Breast epithelium (tissue), 4 donors: Measurements from ENCODE around the gene LRG1. TPM values are rescaled to one million over a fixed set of nuclear protein-coding genes. Genes with fewer than 3 reads are reported as not detected.

Source experiments
- DNase-seq, 2 donors: peaks; one replicate each; pipeline ENCODE4 v3.0.0-alpha.2; 2019; ENCODE audit warnings: low spot score in 2 of 2
- H3K27ac ChIP-seq, 2 donors: fragments of 200-600 bp; sonication (generic) in 1 of 2; one replicate each; pipeline ENCODE4 v1.5.1; 2016 to 2019; ENCODE audit warnings: mild to moderate bottlenecking in 1 of 2
- H3K27me3 ChIP-seq, 2 donors: fragments of 200-600 bp; sonication (generic) in 1 of 2; one replicate each; pipeline versions ENCODE4 v1.5.1 to v1.6.0; 2017 to 2019; ENCODE audit warnings: control low read depth in 1 of 2, mild to moderate bottlenecking in 1 of 2
- H3K36me3 ChIP-seq: fragments of 200-600 bp; one replicate; pipeline ENCODE4 v1.5.1; 2019
- H3K4me1 ChIP-seq, 2 donors: fragments of 200-600 bp; sonication (generic); one replicate each; pipeline ENCODE4 v1.5.1; 2016 to 2019; ENCODE audit warnings: control low read depth in 1 of 2
- H3K4me3 ChIP-seq, 3 donors: fragments of 200-600 bp; sonication (generic); 1 replicate in 2 of 3; 2 replicates in 1 of 3; pipeline ENCODE4 v1.5.1; 2016 to 2019; ENCODE audit warnings: mild to moderate bottlenecking in 3 of 3, moderate library complexity in 2 of 3
- H3K9me3 ChIP-seq, 2 donors: fragments of 200-600 bp; sonication (generic) in 1 of 2; one replicate each; pipeline ENCODE4 v1.5.1; 2016 to 2019; ENCODE audit warnings: control low read depth in 1 of 2
- POLR2A ChIP-seq: fragments of 450-650 bp; IDR thresholded peaks from one replicate; pipeline ENCODE4 v1.6.1; 2016; ENCODE audit warnings: antibody characterized with exemption, mild to moderate bottlenecking, moderate library complexity
- POLR2AphosphoS5 ChIP-seq, 3 donors: sonication (generic); formaldehyde crosslinking; IDR thresholded peaks; one replicate each; pipeline ENCODE4 v1.6.1; 2017; ENCODE audit warnings: antibody characterized with exemption in 3 of 3
- intact Hi-C: fragments of 100-400 bp; cut with DNase I; formaldehyde crosslinking; loops from one replicate; pipeline ENCODE4 v1.15.1; 2023; ENCODE audit warnings: low total_unique reads
- total RNA-seq, 3 donors: library from RNA; depleted of rRNA; stranded (reverse); fragments of >200 nt; gene quantifications; one replicate each; pipeline ENCODE4 v1.1.0, GENCODE V29; 2016
- TF ChIP-seq, protein P1 (sequence below), 3 donors: fragments of 450-650 bp; IDR thresholded peaks; one replicate each; pipeline ENCODE4 v1.5.1; 2016 to 2017; ENCODE audit warnings: antibody characterized with exemption in 3 of 3, mild to moderate bottlenecking in 3 of 3, moderate library complexity in 3 of 3

The LRG1 gene
- total RNA-seq, 3 donors from 2014 or later, result 0.64 to 14.7 (median 5.7) TPM

DNA sequence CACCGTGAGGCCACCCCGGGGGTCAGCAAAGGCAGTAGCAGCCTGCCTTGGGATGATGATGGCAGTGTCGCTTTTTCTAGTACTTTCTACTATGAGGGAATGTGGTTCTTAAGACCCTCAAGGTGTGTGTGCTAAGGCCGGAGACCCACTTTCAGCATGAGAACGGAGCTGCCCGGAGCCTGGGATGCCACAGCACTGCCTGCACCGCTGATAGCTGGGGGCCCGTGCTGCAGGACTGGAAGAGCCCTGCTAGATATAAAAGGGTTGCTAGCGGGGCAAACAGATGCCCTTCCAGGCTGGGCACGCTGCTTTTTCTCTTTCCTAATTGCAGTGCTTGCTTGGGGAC, 36.0 kb downstream of the LRG1 start:
- Histone ChIP-seq H3K27me3 (no peaks in the 10 kb centered on the region), H3K36me3 (no peaks in the 10 kb centered on the region), H3K4me3 (no peak overlapping the region), H3K9me3 (no peaks in the 10 kb centered on the region), H3K4me1 (no peaks in the 10 kb centered on the region), H3K27ac (no peak overlapping the region)
- TF ChIP-seq POLR2A (no peak), POLR2AphosphoS5 (IDR thresholded peaks at IDR 0.05) (no peak)
- TF ChIP-seq, protein P1, sequence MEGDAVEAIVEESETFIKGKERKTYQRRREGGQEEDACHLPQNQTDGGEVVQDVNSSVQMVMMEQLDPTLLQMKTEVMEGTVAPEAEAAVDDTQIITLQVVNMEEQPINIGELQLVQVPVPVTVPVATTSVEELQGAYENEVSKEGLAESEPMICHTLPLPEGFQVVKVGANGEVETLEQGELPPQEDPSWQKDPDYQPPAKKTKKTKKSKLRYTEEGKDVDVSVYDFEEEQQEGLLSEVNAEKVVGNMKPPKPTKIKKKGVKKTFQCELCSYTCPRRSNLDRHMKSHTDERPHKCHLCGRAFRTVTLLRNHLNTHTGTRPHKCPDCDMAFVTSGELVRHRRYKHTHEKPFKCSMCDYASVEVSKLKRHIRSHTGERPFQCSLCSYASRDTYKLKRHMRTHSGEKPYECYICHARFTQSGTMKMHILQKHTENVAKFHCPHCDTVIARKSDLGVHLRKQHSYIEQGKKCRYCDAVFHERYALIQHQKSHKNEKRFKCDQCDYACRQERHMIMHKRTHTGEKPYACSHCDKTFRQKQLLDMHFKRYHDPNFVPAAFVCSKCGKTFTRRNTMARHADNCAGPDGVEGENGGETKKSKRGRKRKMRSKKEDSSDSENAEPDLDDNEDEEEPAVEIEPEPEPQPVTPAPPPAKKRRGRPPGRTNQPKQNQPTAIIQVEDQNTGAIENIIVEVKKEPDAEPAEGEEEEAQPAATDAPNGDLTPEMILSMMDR (IDR thresholded peaks at IDR 0.05), result no peak
- intact Hi-C loops, result no loop called here
- DNase-seq, result no peak

DNA sequence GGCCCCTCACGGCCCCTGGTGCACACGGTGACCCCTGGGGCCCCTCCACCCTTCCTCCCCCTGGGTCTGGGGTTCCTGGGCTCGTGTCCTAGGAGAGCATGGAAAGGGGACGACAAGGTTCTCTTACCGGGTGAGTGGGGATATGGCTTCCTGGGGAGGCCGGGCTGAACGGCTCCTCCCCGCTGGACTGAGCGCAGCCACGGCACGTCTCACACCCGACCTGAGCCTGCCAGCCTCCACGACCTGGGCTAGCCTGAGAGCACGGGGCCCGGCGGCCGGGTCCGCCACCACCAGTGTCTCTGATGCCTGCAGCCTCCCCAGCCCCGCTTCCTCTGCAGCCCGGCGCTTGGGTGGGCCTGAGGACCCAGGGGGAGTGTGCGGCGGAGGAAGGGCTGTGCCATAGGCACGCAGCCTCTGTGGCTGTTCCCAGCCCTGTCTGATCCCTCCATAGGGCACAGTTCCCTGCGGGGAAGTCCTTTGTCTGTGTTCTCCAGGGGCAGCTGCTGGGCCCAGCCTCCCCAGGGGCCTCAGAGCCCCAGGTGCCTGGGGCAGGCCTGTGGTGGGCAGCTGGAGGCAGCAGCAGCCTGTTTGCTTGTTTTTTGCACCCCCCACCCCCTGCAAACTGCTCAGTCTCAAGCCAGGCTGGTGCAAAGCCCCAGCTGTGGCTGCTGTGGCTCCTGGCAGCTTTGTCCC, 36.6 kb downstream of the LRG1 start:
- intact Hi-C loops, result no loop called here
- H3K4me3 ChIP-seq, result no peak overlapping the region
- H3K27me3 ChIP-seq, result no peaks in the 10 kb centered on the region
- no peak overlapping the region for H3K27ac ChIP-seq
- H3K9me3 ChIP-seq, result no peaks in the 10 kb centered on the region
- TF ChIP-seq POLR2A (no peak), POLR2AphosphoS5 (IDR thresholded peaks at IDR 0.05) (no peak)
- TF ChIP-seq, protein P1 (IDR thresholded peaks at IDR 0.05), result no peak
- no peaks in the 10 kb centered on the region for H3K36me3 ChIP-seq
- DNase-seq, result no peak
- no peaks in the 10 kb centered on the region for H3K4me1 ChIP-seq

DNA sequence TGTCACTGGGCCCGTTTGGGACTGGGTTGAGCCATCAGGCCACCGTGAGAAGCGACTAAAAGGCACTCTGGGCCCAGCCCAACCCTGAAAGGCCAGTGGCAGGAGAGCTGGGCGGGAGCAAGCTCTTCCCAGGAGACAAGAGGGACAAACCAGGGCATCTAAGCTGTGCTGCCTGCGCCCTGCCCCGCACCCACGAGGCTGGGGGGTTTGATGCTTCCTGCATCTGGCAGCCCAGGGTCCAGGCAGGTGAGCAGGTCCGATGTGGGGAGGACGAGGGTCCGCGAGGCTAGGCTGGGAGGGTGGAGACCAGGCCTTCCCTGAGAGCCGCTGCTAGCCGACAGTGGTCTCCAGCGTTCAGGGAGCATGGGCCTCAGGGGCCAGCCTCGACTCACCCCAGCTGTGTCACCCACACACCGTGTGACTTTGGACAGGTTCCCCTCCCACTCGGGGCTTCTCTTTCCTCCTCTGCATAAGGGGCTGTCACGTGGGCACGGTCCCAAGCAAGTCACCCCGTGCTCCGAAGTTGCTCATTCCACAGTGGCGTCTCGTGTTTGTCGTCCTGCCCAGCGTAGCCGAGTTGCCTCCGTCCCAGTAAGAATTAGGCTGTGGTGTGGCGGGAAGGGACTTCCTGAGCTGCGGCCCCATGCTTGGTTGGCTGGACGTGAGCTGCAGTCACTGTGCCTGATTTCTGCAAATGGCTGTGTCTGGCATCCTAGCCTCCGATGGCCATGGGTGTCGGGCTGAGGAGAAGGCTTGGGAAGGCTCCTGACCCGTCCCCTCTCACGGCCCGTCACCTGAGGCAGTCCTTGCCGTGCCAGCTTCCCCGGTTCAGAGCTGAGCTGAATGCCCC, 37.3 kb downstream of the LRG1 start:
- Histone ChIP-seq H3K27me3 (no peaks in the 10 kb centered on the region), H3K4me1 (no peaks in the 10 kb centered on the region), H3K4me3 (no peak overlapping the region), H3K27ac (peak overlapping the region in 1 of 2 donors; percentile 25), H3K36me3 (no peaks in the 10 kb centered on the region), H3K9me3 (no peaks in the 10 kb centered on the region)
- intact Hi-C loops, result no loop called here
- DNase-seq, result no peak
- no peak for TF ChIP-seq POLR2AphosphoS5 (IDR thresholded peaks at IDR 0.05)
- TF ChIP-seq POLR2A, result no peak
- TF ChIP-seq, protein P1 (IDR thresholded peaks at IDR 0.05), result no peak

DNA sequence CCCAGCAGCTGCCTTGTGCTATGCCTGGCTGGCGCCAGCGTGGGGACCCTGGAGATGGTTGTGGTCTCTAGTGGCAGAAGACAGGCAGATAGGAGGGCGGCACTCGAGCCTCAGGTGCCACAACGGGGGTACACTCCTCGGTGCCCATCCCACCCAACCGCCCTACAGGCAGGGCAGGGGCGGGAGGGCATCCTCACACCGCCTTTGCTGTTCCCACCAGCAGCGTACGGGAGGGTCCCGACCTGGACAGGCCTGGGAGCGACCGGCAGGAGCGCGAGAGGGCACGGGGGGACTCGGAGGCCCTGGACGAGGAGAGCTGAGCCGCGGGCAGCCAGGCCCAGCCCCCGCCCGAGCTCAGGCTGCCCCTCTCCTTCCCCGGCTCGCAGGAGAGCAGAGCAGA, 38.1 kb downstream of the LRG1 start:
- Histone ChIP-seq H3K4me3 (no peak overlapping the region), H3K4me1 (no peaks in the 10 kb centered on the region), H3K36me3 (no peaks in the 10 kb centered on the region), H3K9me3 (no peaks in the 10 kb centered on the region), H3K27ac (peak overlapping the region in 1 of 2 donors; percentile 43), H3K27me3 (no peaks in the 10 kb centered on the region)
- no peak for TF ChIP-seq POLR2A
- no peak for TF ChIP-seq POLR2AphosphoS5 (IDR thresholded peaks at IDR 0.05)
- TF ChIP-seq, protein P1 (IDR thresholded peaks at IDR 0.05), result no peak
- DNase-seq, result no peak
- intact Hi-C loops, result no loop called here
